Right atrium auricular region (tissue), 2 donors: ENCODE data around the gene BMS1. TPM values are rescaled to one million over a fixed set of nuclear protein-coding genes. Genes with fewer than 3 reads are reported as not detected.
"Not testable (repeated sequence)": the region's sequence is repeated elsewhere in the genome, so short reads cannot be mapped to it uniquely, and the experiment has no call there.

Source experiments
- DNase-seq: peaks from one replicate; pipeline ENCODE4 v3.0.0-alpha.2; 2019; ENCODE audit warnings: low spot score
- H3K27ac ChIP-seq, 2 donors: fragments of 200-600 bp; sonication (generic); 1 replicate in 1 of 2; 2 replicates in 1 of 2; pipeline ENCODE4 v1.5.1; 2016 to 2019
- H3K27me3 ChIP-seq, 2 donors: fragments of 200-600 bp; sonication (generic); one replicate each; pipeline versions ENCODE4 v1.5.1 to v1.6.0; 2017 to 2019
- H3K36me3 ChIP-seq: fragments of 200-600 bp; sonication (generic); one replicate; pipeline ENCODE4 v1.5.1; 2016
- H3K4me1 ChIP-seq, 2 donors: fragments of 200-600 bp; sonication (generic); one replicate each; pipeline versions ENCODE4 v1.5.1 to v1.6.0; 2017 to 2019
- H3K4me3 ChIP-seq, 2 donors: fragments of 200-600 bp; sonication (generic); 1 replicate in 1 of 2; 2 replicates in 1 of 2; pipeline ENCODE4 v1.5.1; 2017 to 2019; ENCODE audit warnings: mild to moderate bottlenecking in 1 of 2, moderate library complexity in 1 of 2
- H3K9me3 ChIP-seq, 2 donors: fragments of 200-600 bp; sonication (generic); one replicate each; pipeline ENCODE4 v1.5.1; 2019
- total RNA-seq, 2 donors: library from RNA; depleted of rRNA; stranded (reverse); fragments of >200 nt; gene quantifications; one replicate each; pipeline ENCODE4 v1.1.0, GENCODE V29; 2016
- TF ChIP-seq, protein P1 (sequence below), 2 donors: fragments of 200-600 bp; sonication (generic); IDR thresholded peaks; one replicate each; pipeline ENCODE4 v1.5.1; 2019; ENCODE audit warnings: antibody characterized with exemption in 2 of 2

BMS1 gene
- total RNA-seq, 2 donors from 2014 or later: 10.5 to 11.2 TPM

DNA sequence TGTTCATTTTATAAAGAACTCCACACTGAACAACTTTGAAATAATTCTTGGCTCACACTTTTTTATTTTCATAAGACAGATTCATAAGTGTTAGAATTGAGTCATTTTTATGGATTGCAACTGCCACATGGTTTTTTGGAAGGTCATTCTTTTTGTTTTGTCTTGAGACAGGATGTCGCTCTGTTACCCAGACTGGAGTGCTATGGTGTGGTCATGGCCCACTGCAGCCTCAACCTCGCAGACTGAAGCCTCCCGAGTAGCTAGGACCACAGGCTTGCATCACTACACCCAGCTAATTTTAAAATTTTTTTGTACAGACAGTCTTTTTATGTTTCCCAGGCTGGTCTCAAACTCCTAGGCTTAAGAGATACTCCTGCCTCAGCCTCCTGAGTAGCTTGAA, 20.3 kb downstream of the BMS1 start:
- TF ChIP-seq, protein P1, sequence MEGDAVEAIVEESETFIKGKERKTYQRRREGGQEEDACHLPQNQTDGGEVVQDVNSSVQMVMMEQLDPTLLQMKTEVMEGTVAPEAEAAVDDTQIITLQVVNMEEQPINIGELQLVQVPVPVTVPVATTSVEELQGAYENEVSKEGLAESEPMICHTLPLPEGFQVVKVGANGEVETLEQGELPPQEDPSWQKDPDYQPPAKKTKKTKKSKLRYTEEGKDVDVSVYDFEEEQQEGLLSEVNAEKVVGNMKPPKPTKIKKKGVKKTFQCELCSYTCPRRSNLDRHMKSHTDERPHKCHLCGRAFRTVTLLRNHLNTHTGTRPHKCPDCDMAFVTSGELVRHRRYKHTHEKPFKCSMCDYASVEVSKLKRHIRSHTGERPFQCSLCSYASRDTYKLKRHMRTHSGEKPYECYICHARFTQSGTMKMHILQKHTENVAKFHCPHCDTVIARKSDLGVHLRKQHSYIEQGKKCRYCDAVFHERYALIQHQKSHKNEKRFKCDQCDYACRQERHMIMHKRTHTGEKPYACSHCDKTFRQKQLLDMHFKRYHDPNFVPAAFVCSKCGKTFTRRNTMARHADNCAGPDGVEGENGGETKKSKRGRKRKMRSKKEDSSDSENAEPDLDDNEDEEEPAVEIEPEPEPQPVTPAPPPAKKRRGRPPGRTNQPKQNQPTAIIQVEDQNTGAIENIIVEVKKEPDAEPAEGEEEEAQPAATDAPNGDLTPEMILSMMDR (IDR thresholded peaks at IDR 0.05): no peak
- DNase-seq: no peak
- H3K4me3 ChIP-seq: no peak overlapping the region

DNA sequence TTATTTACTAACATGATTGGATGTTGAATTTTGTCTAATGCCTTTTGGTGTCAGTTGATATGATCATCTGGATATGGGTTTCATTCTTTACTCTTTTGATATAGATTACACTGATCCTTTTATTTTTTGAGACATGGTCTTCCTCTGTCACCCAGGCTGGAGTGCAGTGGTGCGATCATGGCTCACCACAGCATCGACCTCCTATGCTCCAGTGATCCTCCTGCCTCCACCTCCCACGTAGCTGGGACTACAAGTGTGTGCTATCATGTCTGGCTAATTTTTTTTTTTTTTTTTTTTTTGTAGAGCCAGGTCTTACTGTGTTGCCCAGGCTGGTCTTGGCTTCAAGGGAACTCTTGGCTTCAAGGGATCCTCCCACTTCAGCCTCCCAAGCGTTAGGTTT, 27.1 kb downstream of the BMS1 start:
- H3K36me3 ChIP-seq: peaks cover 11% of the 10 kb centered on the region
- no peak overlapping the region for H3K27ac ChIP-seq
- TF ChIP-seq, protein P1 (IDR thresholded peaks at IDR 0.05): no peak
- no peak overlapping the region for H3K4me3 ChIP-seq
- no peak for DNase-seq
- no peaks in the 10 kb centered on the region for H3K4me1 ChIP-seq
- H3K27me3 ChIP-seq: no peaks in the 10 kb centered on the region
- no peaks in the 10 kb centered on the region for H3K9me3 ChIP-seq

More for the DNA sequence above, 20.3 kb downstream of the BMS1 start:
- Histone ChIP-seq H3K27ac (no peak overlapping the region), H3K4me1 (no peaks in the 10 kb centered on the region), H3K9me3 (no peaks in the 10 kb centered on the region), H3K27me3 (no peaks in the 10 kb centered on the region), H3K36me3 (peaks cover 74% of the 10 kb centered on the region)

DNA sequence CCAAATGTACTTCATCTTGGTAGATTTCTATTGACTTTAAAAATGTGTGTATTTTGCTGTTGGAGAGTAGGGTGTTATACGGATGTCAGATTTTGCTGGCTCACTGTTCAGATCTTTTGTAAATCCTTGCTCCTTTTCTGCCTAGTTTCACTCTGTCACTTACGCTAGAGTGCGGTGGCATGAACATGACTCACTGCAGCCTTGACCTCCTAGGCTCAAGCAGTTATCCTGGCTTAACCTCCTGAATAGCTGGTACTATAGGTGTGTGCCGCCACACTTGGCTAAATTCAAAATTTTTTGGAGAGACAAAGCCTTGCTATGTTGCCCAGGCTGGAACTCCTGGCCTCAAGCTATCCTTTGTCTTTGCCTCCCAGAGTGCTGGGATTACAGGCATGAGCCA, 29.4 kb downstream of the BMS1 start:
- Histone ChIP-seq H3K36me3 (peaks cover 6% of the 10 kb centered on the region), H3K4me3 (no peak overlapping the region), H3K9me3 (no peaks in the 10 kb centered on the region), H3K27me3 (no peaks in the 10 kb centered on the region), H3K4me1 (no peaks in the 10 kb centered on the region), H3K27ac (no peak overlapping the region)
- TF ChIP-seq, protein P1 (IDR thresholded peaks at IDR 0.05): no peak
- no peak for DNase-seq

DNA sequence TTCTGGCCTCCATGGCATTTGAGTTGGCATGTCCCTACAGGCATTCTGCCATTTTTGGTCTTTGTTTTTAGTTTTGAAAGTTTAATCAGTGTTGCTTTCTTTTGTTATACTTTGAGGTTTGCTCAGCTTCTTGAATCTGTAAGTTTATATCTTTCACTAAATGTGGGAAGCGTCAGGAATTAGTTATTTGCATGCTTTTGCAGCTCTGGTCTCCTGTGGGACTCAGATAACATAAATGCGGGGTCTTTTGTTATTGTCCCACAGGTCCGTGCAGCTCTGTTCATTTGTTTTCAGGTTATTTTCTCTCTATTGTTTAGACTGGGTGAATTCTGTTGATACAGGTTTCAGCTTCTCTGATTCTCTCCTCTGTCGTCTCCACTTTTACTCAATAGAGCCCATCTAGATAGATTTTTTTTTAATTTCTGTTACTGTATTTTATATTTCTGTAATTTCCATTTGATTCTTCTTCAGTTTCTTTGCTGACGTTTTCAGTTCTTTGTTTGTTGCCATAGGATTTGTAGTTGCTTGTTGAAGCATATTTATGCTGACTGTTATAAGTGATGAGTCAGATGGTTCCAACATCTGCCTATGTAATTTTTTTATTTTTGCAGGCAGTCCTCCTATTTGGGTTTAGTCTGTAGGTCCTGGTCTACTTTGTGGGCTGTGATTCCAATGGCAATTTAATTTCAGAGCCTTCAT, 31.5 kb downstream of the BMS1 start:
- peaks cover 22% of the 10 kb centered on the region for H3K36me3 ChIP-seq
- H3K9me3 ChIP-seq, H3K27ac ChIP-seq: not testable (repeated sequence)

DNA sequence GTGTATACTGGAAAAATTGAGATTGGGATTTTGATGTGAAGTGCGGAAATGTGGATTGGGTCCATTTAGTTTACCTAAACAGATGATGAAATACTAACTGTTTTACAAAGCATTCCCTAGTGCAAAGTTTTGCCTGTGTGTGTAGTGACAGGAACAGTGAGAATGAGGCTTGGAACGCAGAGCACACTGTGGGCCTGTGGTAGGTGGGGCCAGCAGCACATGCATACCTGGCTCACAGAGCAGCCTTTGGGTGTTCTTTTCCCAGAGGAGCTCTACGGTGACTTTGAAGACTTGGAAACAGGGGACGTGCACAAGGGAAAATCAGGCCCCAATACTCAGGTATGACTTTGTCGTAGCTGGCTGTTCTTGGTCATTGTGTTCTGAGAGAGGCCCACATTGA, 33.7 kb downstream of the BMS1 start:
- DNase-seq: not testable (repeated sequence)

More for the DNA sequence above, 31.5 kb downstream of the BMS1 start:
- DNase-seq, H3K27me3 ChIP-seq, H3K4me3 ChIP-seq, H3K4me1 ChIP-seq: not testable (repeated sequence)

DNA sequence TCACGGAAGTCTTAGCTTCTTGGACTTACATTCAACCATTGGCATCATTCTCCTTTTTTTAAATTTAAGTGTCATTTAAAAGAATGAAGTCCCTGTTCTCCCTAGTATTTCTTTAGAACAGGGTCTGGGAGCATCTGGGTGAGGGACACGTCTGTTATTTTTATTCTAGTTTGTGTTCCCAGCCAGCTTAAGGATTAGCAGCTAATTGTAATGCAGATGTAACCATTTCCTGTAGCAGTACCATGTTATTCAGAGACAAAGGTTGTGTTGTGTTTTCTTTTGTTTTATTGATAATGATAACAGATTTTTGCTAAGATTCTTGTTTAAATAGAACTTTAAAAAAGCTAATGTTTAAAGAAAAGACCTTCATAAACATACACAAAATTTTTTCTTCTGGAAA, 34.3 kb downstream of the BMS1 start:
- Histone ChIP-seq H3K27ac (no peak overlapping the region), H3K9me3 (no peaks in the 10 kb centered on the region), H3K4me3 (no peak overlapping the region), H3K4me1 (no peaks in the 10 kb centered on the region), H3K36me3 (peaks cover 42% of the 10 kb centered on the region), H3K27me3 (no peaks in the 10 kb centered on the region)
- TF ChIP-seq, protein P1 (IDR thresholded peaks at IDR 0.05): no peak
- no peak for DNase-seq

More for the DNA sequence above, 33.7 kb downstream of the BMS1 start:
- H3K4me3 ChIP-seq, H3K27ac ChIP-seq, H3K9me3 ChIP-seq, H3K4me1 ChIP-seq, H3K27me3 ChIP-seq: not testable (repeated sequence)
- peaks cover 37% of the 10 kb centered on the region for H3K36me3 ChIP-seq

DNA sequence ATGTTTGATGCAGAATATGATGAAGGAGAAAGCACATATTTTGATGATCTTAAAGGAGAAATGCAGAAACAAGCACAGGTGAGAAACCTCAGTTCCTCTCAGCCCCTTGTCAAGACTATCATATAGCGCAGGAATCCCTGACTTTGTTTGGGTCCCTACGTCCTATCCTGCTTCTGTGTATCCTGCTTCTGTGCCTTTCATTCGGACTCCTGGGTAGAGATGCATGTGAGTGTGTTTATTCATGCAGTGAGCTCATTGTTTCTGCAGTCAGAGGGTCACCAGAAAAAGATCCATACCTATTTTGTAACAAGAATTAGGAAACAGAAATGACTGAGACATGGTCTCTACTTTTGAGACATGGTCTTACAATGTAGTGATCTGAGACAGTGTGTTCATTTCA, 34.8 kb downstream of the BMS1 start:
- not testable (repeated sequence) for H3K9me3 ChIP-seq, H3K4me1 ChIP-seq, H3K4me3 ChIP-seq, H3K27ac ChIP-seq, H3K27me3 ChIP-seq, DNase-seq
- peaks cover 42% of the 10 kb centered on the region for H3K36me3 ChIP-seq

DNA sequence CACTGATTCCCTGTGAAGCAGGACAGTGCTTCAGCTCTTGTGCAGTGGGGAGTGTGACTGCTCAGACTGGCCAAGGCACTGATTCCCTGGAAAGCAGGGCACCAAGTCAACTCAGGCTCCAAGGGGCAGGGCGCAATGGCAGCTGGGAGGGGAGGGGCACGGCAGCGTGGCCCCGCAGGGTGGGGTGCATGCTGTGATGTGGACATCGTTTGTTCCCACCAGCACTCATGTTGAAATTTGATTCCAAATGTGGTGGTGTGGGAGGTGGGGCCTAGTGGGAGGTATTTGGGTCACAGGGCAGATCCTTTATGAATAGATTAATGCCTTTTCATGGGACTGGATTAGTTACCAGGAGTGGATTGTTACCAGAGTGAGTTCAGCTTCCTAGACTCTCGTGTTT, 44.2 kb downstream of the BMS1 start:
- H3K27me3 ChIP-seq, H3K27ac ChIP-seq, DNase-seq, H3K9me3 ChIP-seq, H3K4me1 ChIP-seq, H3K4me3 ChIP-seq: not testable (repeated sequence)
- peaks cover 65% of the 10 kb centered on the region for H3K36me3 ChIP-seq
